Measurements from ENCODE around the gene PWWP2B.

PWWP2B gene

GRCh38 chr10:132437541-132437950 lies 40.5 kb downstream of the PWWP2B start:
- no peaks in the 10 kb centered on the region for H4K20me1 ChIP-seq (ENCODE audit: insufficient read depth, low read length, poor library complexity, severe bottlenecking)
- peaks cover 3% of the 10 kb centered on the region; the same call in 1 of the 2 replicates for H3F3A ChIP-seq (ENCODE audit: low read depth)
- no peaks in the 10 kb centered on the region for H3K9me3 ChIP-seq (ENCODE audit: insufficient read depth, low read depth, low read length)
- peaks cover 42% of the 10 kb centered on the region for H3K4me1 ChIP-seq (ENCODE audit: insufficient read depth, low read length, poor library complexity, severe bottlenecking)
- peak overlapping the region; percentile 53 for H3K9ac ChIP-seq (ENCODE audit: low read depth, low read length, poor library complexity, severe bottlenecking)
- no peaks in the 10 kb centered on the region for H3K27me3 ChIP-seq (ENCODE audit: insufficient read depth, low read length, poor library complexity, severe bottlenecking)
- TF ChIP-seq CTCF (conservative IDR thresholded peaks at IDR 0.05; ENCODE audit: low read length): no peak
- TF ChIP-seq EZH2phosphoT487 (IDR thresholded peaks at IDR 0.05; ENCODE audit: borderline replicate concordance): no peak
- H3K79me2 ChIP-seq (ENCODE audit: insufficient read depth, low read length): no peaks in the 10 kb centered on the region
- H3K4me3 ChIP-seq (ENCODE audit: low read length, poor library complexity, severe bottlenecking): no peak overlapping the region
- no peak overlapping the region for H2AFZ ChIP-seq (ENCODE audit: low read length)
- no peaks in the 10 kb centered on the region for H3K9me2 ChIP-seq (replicated peaks; ENCODE audit: low read depth, low read length)
- no peaks in the 10 kb centered on the region for H3K36me3 ChIP-seq (ENCODE audit: insufficient read depth, low read length)
- peak overlapping the region; percentile 5 for H3K4me2 ChIP-seq (ENCODE audit: low read depth, low read length, poor library complexity, severe bottlenecking)

- Histone ChIP-seq H3K36me3 (ENCODE audit: insufficient read depth, low read length) (no peaks in the 10 kb centered on the region), H3K4me3 (ENCODE audit: low read length, poor library complexity, severe bottlenecking) (no peak overlapping the region), H3K4me2 (ENCODE audit: low read depth, low read length, poor library complexity, severe bottlenecking) (peak overlapping the region; percentile 5), H3K9me2 (replicated peaks; ENCODE audit: low read depth, low read length) (no peaks in the 10 kb centered on the region), H3K79me2 (ENCODE audit: insufficient read depth, low read length) (no peaks in the 10 kb centered on the region), H3K9ac (ENCODE audit: low read depth, low read length, poor library complexity, severe bottlenecking) (peak overlapping the region; percentile 53), H4K20me1 (ENCODE audit: insufficient read depth, low read length, poor library complexity, severe bottlenecking) (no peaks in the 10 kb centered on the region), H3F3A (ENCODE audit: low read depth) (no peaks in the 10 kb centered on the region), H3K9me3 (ENCODE audit: insufficient read depth, low read depth, low read length) (no peaks in the 10 kb centered on the region), H3K27me3 (ENCODE audit: insufficient read depth, low read length, poor library complexity, severe bottlenecking) (no peaks in the 10 kb centered on the region), H2AFZ (ENCODE audit: low read length) (peak overlapping the region; percentile 26; the same call in 1 of the 2 replicates), H3K4me1 (ENCODE audit: insufficient read depth, low read length, poor library complexity, severe bottlenecking) (peaks cover 45% of the 10 kb centered on the region)
- TF ChIP-seq EZH2phosphoT487 (IDR thresholded peaks at IDR 0.05; ENCODE audit: borderline replicate concordance) (no peak), CTCF (conservative IDR thresholded peaks at IDR 0.05; ENCODE audit: low read length) (no peak)
Measured at GRCh38 chr10:132438091-132439024, 41.4 kb downstream of the PWWP2B start.

GRCh38 chr10:132439025-132439388 lies 42.0 kb downstream of the PWWP2B start:
- no peaks in the 10 kb centered on the region for H3F3A ChIP-seq (ENCODE audit: low read depth)
- no peak overlapping the region for H2AFZ ChIP-seq (ENCODE audit: low read length)
- H3K9me2 ChIP-seq (replicated peaks; ENCODE audit: low read depth, low read length): no peaks in the 10 kb centered on the region
- H3K27me3 ChIP-seq (ENCODE audit: insufficient read depth, low read length, poor library complexity, severe bottlenecking): no peaks in the 10 kb centered on the region
- H3K36me3 ChIP-seq (ENCODE audit: insufficient read depth, low read length): no peaks in the 10 kb centered on the region
- no peak for TF ChIP-seq CTCF (conservative IDR thresholded peaks at IDR 0.05; ENCODE audit: low read length)
- no peak for TF ChIP-seq EZH2phosphoT487 (IDR thresholded peaks at IDR 0.05; ENCODE audit: borderline replicate concordance)
- H3K4me3 ChIP-seq (ENCODE audit: low read length, poor library complexity, severe bottlenecking): no peak overlapping the region
- H3K79me2 ChIP-seq (ENCODE audit: insufficient read depth, low read length): no peaks in the 10 kb centered on the region
- H3K4me1 ChIP-seq (ENCODE audit: insufficient read depth, low read length, poor library complexity, severe bottlenecking): peaks cover 49% of the 10 kb centered on the region
- peak overlapping the region; percentile 53 for H3K9ac ChIP-seq (ENCODE audit: low read depth, low read length, poor library complexity, severe bottlenecking)
- H3K9me3 ChIP-seq (ENCODE audit: insufficient read depth, low read depth, low read length): no peaks in the 10 kb centered on the region
- H3K4me2 ChIP-seq (ENCODE audit: low read depth, low read length, poor library complexity, severe bottlenecking): no peak overlapping the region
- no peaks in the 10 kb centered on the region for H4K20me1 ChIP-seq (ENCODE audit: insufficient read depth, low read length, poor library complexity, severe bottlenecking)

Measured in Loucy (cell line).